ENCODE measurements around the gene HNRNPLL.
"Not testable (repeated sequence)": the region's sequence is repeated elsewhere in the genome, so short reads cannot be mapped to it uniquely, and the experiment has no call there.

HNRNPLL gene

DNA sequence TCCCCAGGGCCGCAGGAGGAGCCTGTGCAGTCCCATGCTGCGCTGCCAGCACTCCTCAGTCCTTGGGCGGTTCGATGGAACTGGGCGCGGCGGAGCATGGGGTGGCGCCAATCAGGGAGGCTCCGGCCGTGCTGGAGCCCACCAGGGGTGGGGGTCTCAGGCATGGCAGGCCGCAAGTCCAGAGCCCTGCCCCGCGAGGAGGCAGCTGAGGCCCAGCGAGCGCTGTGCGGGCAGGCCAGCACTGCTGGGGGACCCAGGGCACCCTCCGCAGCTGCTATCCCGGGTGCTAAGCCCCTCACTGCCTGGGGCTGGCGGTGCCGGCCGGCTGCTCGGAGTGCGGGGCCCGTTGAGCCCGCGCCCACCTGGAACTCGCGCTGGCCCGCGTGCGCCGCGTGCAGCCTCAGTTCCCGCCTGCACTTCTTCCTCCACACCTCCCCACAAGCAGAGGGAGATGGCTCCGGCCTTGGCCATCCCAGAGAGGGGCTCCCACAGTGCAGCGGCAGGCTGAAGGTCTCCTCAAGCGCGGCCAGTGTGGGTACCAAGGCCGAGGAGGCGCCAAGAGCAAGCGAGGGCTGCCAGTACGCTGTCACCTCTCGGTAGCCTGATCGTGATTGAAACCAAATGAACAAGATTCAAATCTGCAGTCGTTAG is 40.4 kb upstream of the HNRNPLL start:
- ATAC-seq, result no peak
- TF ChIP-seq BACH2 (CRISPR knock-in tag; IDR thresholded peaks at IDR 0.05; ENCODE audit: borderline replicate concordance), result no peak
- no peak for TF ChIP-seq ISL1 (CRISPR knock-in tag; IDR thresholded peaks at IDR 0.05)
- no peak for TF ChIP-seq TOX (CRISPR knock-in tag; IDR thresholded peaks at IDR 0.05; ENCODE audit: borderline replicate concordance)
- no peak for TF ChIP-seq TCF4 (CRISPR knock-in tag; IDR thresholded peaks at IDR 0.05; ENCODE audit: borderline replicate concordance)
- TF ChIP-seq OSR1 (CRISPR knock-in tag; IDR thresholded peaks at IDR 0.05), result no peak
- no peak for TF ChIP-seq ZFP3 (CRISPR knock-in tag; IDR thresholded peaks at IDR 0.05)
- TF ChIP-seq ZNF8 (CRISPR knock-in tag; IDR thresholded peaks at IDR 0.05), result no peak
- no peak for TF ChIP-seq ESRRG (CRISPR knock-in tag; IDR thresholded peaks at IDR 0.05)
- TF ChIP-seq SNAI2 (CRISPR knock-in tag; IDR thresholded peaks at IDR 0.05), result no peak
- TF ChIP-seq ZFP30 (CRISPR knock-in tag; IDR thresholded peaks at IDR 0.05), result no peak

- not testable (repeated sequence) for ATAC-seq
These were observed 39.8 kb upstream of the HNRNPLL start for GRCh38 chr2:38642373-38643017.

GRCh38 chr2:38636069-38636468 is 33.3 kb upstream of the HNRNPLL start:
- no peak for TF ChIP-seq ESRRG (CRISPR knock-in tag; IDR thresholded peaks at IDR 0.05)
- no peak for TF ChIP-seq ZNF8 (CRISPR knock-in tag; IDR thresholded peaks at IDR 0.05)
- no peak for TF ChIP-seq ARNTL (CRISPR knock-in tag; IDR thresholded peaks at IDR 0.05; ENCODE audit: borderline replicate concordance, low read depth)
- ATAC-seq, result no peak

GRCh38 chr2:38635139-38635538 is 32.4 kb upstream of the HNRNPLL start:
- ATAC-seq, result no peak; the same call in 2 of the 3 replicates
- TF ChIP-seq PATZ1 (CRISPR knock-in tag; IDR thresholded peaks at IDR 0.05; ENCODE audit: borderline replicate concordance), result no peak
- no peak for TF ChIP-seq OSR1 (CRISPR knock-in tag; IDR thresholded peaks at IDR 0.05)
- no peak for TF ChIP-seq POU6F1 (CRISPR knock-in tag; IDR thresholded peaks at IDR 0.05; ENCODE audit: borderline replicate concordance, low read depth)
- TF ChIP-seq ARNTL (CRISPR knock-in tag; IDR thresholded peaks at IDR 0.05; ENCODE audit: borderline replicate concordance, low read depth), result no peak
- TF ChIP-seq RARB (CRISPR knock-in tag; IDR thresholded peaks at IDR 0.05), result no peak
- TF ChIP-seq ESRRG (CRISPR knock-in tag; IDR thresholded peaks at IDR 0.05), result no peak
- no peak for TF ChIP-seq SNAI2 (CRISPR knock-in tag; IDR thresholded peaks at IDR 0.05)
- no peak for TF ChIP-seq ZFP3 (CRISPR knock-in tag; IDR thresholded peaks at IDR 0.05)
- TF ChIP-seq, protein P1, sequence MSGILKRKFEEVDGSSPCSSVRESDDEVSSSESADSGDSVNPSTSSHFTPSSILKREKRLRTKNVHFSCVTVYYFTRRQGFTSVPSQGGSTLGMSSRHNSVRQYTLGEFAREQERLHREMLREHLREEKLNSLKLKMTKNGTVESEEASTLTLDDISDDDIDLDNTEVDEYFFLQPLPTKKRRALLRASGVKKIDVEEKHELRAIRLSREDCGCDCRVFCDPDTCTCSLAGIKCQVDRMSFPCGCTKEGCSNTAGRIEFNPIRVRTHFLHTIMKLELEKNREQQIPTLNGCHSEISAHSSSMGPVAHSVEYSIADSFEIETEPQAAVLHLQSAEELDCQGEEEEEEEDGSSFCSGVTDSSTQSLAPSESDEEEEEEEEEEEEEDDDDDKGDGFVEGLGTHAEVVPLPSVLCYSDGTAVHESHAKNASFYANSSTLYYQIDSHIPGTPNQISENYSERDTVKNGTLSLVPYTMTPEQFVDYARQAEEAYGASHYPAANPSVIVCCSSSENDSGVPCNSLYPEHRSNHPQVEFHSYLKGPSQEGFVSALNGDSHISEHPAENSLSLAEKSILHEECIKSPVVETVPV (CRISPR knock-in tag; IDR thresholded peaks at IDR 0.05), result no peak
- no peak for TF ChIP-seq ZC3H10 (CRISPR knock-in tag; IDR thresholded peaks at IDR 0.05)
- TF ChIP-seq TOX (CRISPR knock-in tag; IDR thresholded peaks at IDR 0.05; ENCODE audit: borderline replicate concordance), result no peak
- no peak for TF ChIP-seq CSDC2 (CRISPR knock-in tag; IDR thresholded peaks at IDR 0.05)

DNA sequence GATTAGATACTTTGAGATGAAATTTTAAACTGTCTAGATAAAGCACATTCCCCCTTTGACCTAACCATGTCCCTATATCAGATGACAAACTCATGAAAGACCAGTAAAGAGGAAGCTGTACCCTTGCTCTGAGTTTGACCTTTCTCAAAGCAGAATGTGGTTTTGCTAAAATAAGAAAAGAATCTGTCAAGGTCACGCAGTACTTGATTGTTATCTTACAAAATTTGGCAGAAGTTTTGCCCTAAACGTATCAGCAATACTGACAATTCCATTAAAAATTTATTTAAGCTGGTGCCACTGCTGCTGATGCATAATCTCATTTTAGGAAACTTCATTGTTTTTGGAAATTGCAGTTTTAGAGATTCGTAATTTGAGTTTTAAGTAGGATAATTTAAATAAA is 32.0 kb upstream of the HNRNPLL start:
- TF ChIP-seq TSHZ2 (CRISPR knock-in tag; IDR thresholded peaks at IDR 0.05) (peak; percentile 87; the same call in 1 of the 2 replicates), PATZ1 (CRISPR knock-in tag; IDR thresholded peaks at IDR 0.05; ENCODE audit: borderline replicate concordance) (no peak), POU6F1 (CRISPR knock-in tag; IDR thresholded peaks at IDR 0.05; ENCODE audit: borderline replicate concordance, low read depth) (peak; percentile 42; the same call in 1 of the 2 replicates), ISL1 (CRISPR knock-in tag; IDR thresholded peaks at IDR 0.05) (peak; percentile 74)
- ATAC-seq, result peak; percentile 42
